ENCODE data around the gene HAP1.

DNA sequence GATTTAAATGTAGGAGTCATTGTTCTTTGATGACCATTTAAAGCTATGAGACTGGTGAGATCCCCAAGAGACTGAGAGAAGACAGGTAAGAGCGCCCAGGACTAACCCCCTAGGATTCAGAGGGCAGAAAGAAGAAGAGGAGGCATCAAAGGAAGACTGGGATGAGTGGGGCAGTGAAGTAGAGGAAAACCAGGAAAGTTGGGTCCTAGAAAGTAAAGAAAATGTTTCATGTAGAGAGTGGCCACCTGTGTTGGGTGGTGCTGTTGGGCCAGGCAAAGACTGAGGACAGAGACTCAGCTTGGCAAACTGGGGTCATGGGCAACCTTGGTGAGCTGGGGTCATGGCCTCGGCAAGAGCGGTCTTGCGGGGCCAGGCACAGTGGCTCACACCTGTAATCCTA, 1.3 kb upstream of the HAP1 start:
- TF ChIP-seq POLR2AphosphoS5 (IDR thresholded peaks at IDR 0.05; ENCODE audit: insufficient read depth in 1 of 2, low read depth in 1 of 2) (no peak), CTCF (IDR thresholded peaks at IDR 0.05) (no peak), POLR2A (IDR thresholded peaks at IDR 0.05) (no peak)
